ENCODE results near the gene DYRK1A. TPM values are rescaled to one million over a fixed set of nuclear protein-coding genes. Genes with fewer than 3 reads are reported as not detected.

The DYRK1A gene
- total and polyA plus RNA-seq, 11 donors: 24.5 to 96.6 (median 69.0) TPM

- H3K9me3 ChIP-seq: no peaks in the 10 kb centered on the region
- WGBS, 4 donors: 43 to 47% (median 46%) methylated on average over 5 of the region's 5 CpGs
- H3K27me3 ChIP-seq: no peaks in the 10 kb centered on the region
- H3K4me1 ChIP-seq: peaks cover 14 to 88% (median 68%) of the 10 kb centered on the region in 12 donors
- peak overlapping the region in 4 of 12 donors; percentile 22 to 43 (median 35) for H3K27ac ChIP-seq
- TF ChIP-seq POLR2A (IDR thresholded peaks at IDR 0.05): no peak
- TF ChIP-seq CTCF (IDR thresholded peaks at IDR 0.05): no peak
- H3K4me3 ChIP-seq: no peak overlapping the region
- intact Hi-C loops (cut with DNase I): loop anchor here in 5 of 10 donors (5.0 to 10.0 kb wide), 3 partner anchors 87 to 197 kb away; partner anchors contain the start of genes DYRK1A (in 4 of the 5) and VPS26C (in 2 of the 5)
- ATAC-seq (peak in 2 of 4 donors; percentile 3 to 17), DNase-seq (no peak)
- no peaks in the 10 kb centered on the region for H3K36me3 ChIP-seq
Observed at GRCh38 chr21:37462087-37462861, 95.7 kb downstream of the DYRK1A start.

GRCh38 chr21:37463083-37463801 is 96.7 kb downstream of the DYRK1A start:
- H3K4me3 ChIP-seq: peak overlapping the region in 5 of 12 donors; percentile 7 to 28 (median 26)
- 22 to 33% (median 27%) methylated on average over 6 of the region's 6 CpGs for WGBS, 4 donors
- no peaks in the 10 kb centered on the region for H3K9me3 ChIP-seq
- intact Hi-C loops (cut with DNase I): loop anchor here in 5 of 10 donors (5.0 to 10.0 kb wide), 3 partner anchors 88 to 198 kb away; partner anchors contain the start of genes DYRK1A (in 4 of the 5) and VPS26C (in 2 of the 5)
- no peaks in the 10 kb centered on the region for H3K27me3 ChIP-seq
- ATAC-seq: peak; percentile 55 to 74 (median 67)
- H3K4me1 ChIP-seq: peaks cover 10 to 85% (median 61%) of the 10 kb centered on the region in 12 donors
- no peak for DNase-seq
- H3K36me3 ChIP-seq: peaks cover 0 to 5% (median 0%) of the 10 kb centered on the region in 9 donors
- TF ChIP-seq POLR2A (IDR thresholded peaks at IDR 0.05): no peak
- peak; percentile 22 to 72 (median 54) for TF ChIP-seq CTCF (IDR thresholded peaks at IDR 0.05)
- H3K27ac ChIP-seq: peak overlapping the region in 3 of 12 donors; percentile 11 to 54 (median 25)

GRCh38 chr21:37467082-37467481 is 100.5 kb downstream of the DYRK1A start:
- no peak for ATAC-seq
- TF ChIP-seq POLR2A (IDR thresholded peaks at IDR 0.05) (no peak), CTCF (IDR thresholded peaks at IDR 0.05) (no peak)
- intact Hi-C loops (cut with DNase I): loop anchor here in 2 of 10 donors (10.0 kb wide), 2 partner anchors 92 to 202 kb away; partner anchors contain the start of gene VPS26C (in 2 of the 2)
- DNase-seq: no peak
- H3K9me3 ChIP-seq: no peaks in the 10 kb centered on the region
- H3K27me3 ChIP-seq: no peaks in the 10 kb centered on the region
- peaks cover 0 to 8% (median 0%) of the 10 kb centered on the region in 9 donors for H3K36me3 ChIP-seq
- no peak overlapping the region for H3K27ac ChIP-seq
- H3K4me1 ChIP-seq: peaks cover 5 to 60% (median 30%) of the 10 kb centered on the region in 12 donors
- 93 to 97% (median 95%) methylated on average over 3 of the region's 3 CpGs for WGBS, 4 donors
- H3K4me3 ChIP-seq: no peak overlapping the region

All from heart left ventricle (tissue), 16 donors.